ENCODE measurements around the gene SLC10A6.
"Not testable (repeated sequence)": the region's sequence is repeated elsewhere in the genome, so short reads cannot be mapped to it uniquely, and the experiment has no call there.

DNA sequence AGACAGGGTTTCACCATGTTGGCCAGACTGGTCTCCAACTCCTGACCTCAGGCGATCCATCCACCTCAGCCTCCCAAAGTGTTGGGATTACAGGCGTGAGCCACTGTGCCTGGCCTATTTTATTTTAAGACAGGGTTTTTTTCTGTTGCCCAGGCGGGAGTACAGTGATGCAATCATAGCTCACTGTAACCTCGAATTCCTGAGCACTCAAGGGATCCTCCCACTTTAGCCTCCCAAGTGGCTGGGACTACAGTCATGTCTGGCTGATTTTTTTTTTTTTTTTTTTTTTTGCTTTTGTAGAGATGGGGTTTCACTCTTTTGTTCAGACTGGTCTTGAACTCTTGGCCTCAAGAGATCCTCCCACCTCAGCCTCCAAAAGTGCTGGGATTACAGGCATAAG is 26.3 kb upstream of the SLC10A6 start:
- TF ChIP-seq, protein P1, sequence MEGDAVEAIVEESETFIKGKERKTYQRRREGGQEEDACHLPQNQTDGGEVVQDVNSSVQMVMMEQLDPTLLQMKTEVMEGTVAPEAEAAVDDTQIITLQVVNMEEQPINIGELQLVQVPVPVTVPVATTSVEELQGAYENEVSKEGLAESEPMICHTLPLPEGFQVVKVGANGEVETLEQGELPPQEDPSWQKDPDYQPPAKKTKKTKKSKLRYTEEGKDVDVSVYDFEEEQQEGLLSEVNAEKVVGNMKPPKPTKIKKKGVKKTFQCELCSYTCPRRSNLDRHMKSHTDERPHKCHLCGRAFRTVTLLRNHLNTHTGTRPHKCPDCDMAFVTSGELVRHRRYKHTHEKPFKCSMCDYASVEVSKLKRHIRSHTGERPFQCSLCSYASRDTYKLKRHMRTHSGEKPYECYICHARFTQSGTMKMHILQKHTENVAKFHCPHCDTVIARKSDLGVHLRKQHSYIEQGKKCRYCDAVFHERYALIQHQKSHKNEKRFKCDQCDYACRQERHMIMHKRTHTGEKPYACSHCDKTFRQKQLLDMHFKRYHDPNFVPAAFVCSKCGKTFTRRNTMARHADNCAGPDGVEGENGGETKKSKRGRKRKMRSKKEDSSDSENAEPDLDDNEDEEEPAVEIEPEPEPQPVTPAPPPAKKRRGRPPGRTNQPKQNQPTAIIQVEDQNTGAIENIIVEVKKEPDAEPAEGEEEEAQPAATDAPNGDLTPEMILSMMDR (IDR thresholded peaks at IDR 0.05): not testable (repeated sequence)
- TF ChIP-seq POLR2AphosphoS5 (IDR thresholded peaks at IDR 0.05): not testable (repeated sequence)

All from stomach (tissue), 4 donors.